Measurements from ENCODE around the gene UBE3C. TPM values are rescaled to one million over a fixed set of nuclear protein-coding genes. Genes with fewer than 3 reads are reported as not detected.

Gene UBE3C
- total and polyA plus RNA-seq, 9 of the 15 experiments (the other 6 are each of a cell fraction or from before 2014, with no cell fraction given): 9.6 to 91.7 (median 75.4) TPM

GRCh38 chr7:157279741-157280215 lies 141.1 kb downstream of the UBE3C start:
- WGBS (ENCODE audit: insufficient coverage, low coverage, missing lambda C conversion rate): 40% methylated on average over 19 of the region's 39 CpGs
- H3K9me1 ChIP-seq (ENCODE audit: control insufficient read depth, insufficient read depth, low read length): no peaks in the 10 kb centered on the region
- no peak overlapping the region for H3K27ac ChIP-seq (ENCODE audit: extremely low read depth, low read depth, low read length)
- no peak overlapping the region for H3K4me2 ChIP-seq (ENCODE audit: insufficient read depth, low read length)
- H3K4me3 ChIP-seq: no peak overlapping the region
- peaks cover 21 to 57% of the 10 kb centered on the region in 2 experiments for H3K27me3 ChIP-seq (ENCODE audit: control insufficient read depth in 2 of 2, insufficient read depth in 2 of 2, low read length in 2 of 2)
- H2AFZ ChIP-seq (ENCODE audit: low read depth, low read length): no peak overlapping the region
- H3K9me3 ChIP-seq (replicated peaks; ENCODE audit: control insufficient read depth, insufficient read depth, low read depth, low read length): no peaks in the 10 kb centered on the region
- peaks cover 0 to 51% of the 10 kb centered on the region in 2 experiments; a peak in 3 of 5 replicates for H3K4me1 ChIP-seq (replicated peaks in 1 of 2; ENCODE audit: control insufficient read depth in 2 of 2, insufficient read depth in 2 of 2, low read length in 2 of 2)
- BruUV-seq (replicated peaks): no TSS peak
- POLR2A ChIA-PET: interaction anchor here (1.4 kb wide), 1 partner anchor 15 kb away, joined by 4 read pairs; no protein-coding TSS in a partner anchor
- peaks cover 7% of the 10 kb centered on the region; the same call in 1 of the 2 replicates for H4K20me1 ChIP-seq (replicated peaks; ENCODE audit: control insufficient read depth, insufficient read depth, low read length)
- H3K79me2 ChIP-seq (ENCODE audit: control insufficient read depth, insufficient read depth, low read length): no peaks in the 10 kb centered on the region
- no peak for ATAC-seq
- DNase-seq (ENCODE audit: extremely low read depth in 1 of 4, low spot score in 3 of 4): no peak
- peak overlapping the region in 1 of 2 experiments; percentile 3; a peak in 1 of 4 replicates for H3K9ac ChIP-seq (ENCODE audit: insufficient read depth in 1 of 2, low read depth in 2 of 2, low read length in 2 of 2)
- TF ChIP-seq TAF7 (tag; IDR thresholded peaks at IDR 0.05) (no peak), SRF (CRISPR knock-in tag; IDR thresholded peaks at IDR 0.05) (no peak), TOE1 (IDR thresholded peaks at IDR 0.05; ENCODE audit: borderline replicate concordance) (no peak), TOE1 (CRISPR knock-in tag; IDR thresholded peaks at IDR 0.05; ENCODE audit: borderline replicate concordance, low read depth) (no peak), NR1H2 (CRISPR knock-in tag; IDR thresholded peaks at IDR 0.05) (no peak), FOXO4 (CRISPR knock-in tag; IDR thresholded peaks at IDR 0.05) (no peak), ZNF263 (CRISPR knock-in tag; IDR thresholded peaks at IDR 0.05; ENCODE audit: borderline replicate concordance) (no peak), CBX1 (IDR thresholded peaks at IDR 0.05; ENCODE audit: low read depth) (no peak), HNRNPH1 (optimal IDR thresholded peaks at IDR 0.05; ENCODE audit: low read depth, low read length) (no peak)
- no peak for FAIRE-seq
- in situ Hi-C loops (cut with MboI): loop anchor here (10.0 kb wide), 1 partner anchor 1475 kb away; no protein-coding TSS in a partner anchor
- intact Hi-C loops (cut with micrococcal nuclease): no loop called here
- CTCF ChIA-PET (ENCODE audit: low intra/inter-chr PET ratio): no interaction called here
- H3K36me3 ChIP-seq (ENCODE audit: control insufficient read depth, insufficient read depth, low read length): no peaks in the 10 kb centered on the region

All from K562 (cell line).